Measurements from ENCODE around the gene CHTF8.
"Not testable (repeated sequence)": the region's sequence is repeated elsewhere in the genome, so short reads cannot be mapped to it uniquely, and the experiment has no call there.

CHTF8 gene

GRCh38 chr16:69166221-69166833 is 33.9 kb upstream of the CHTF8 start:
- peaks cover 89% of the 10 kb centered on the region for H3K36me3 ChIP-seq (ENCODE audit: control insufficient read depth, insufficient read depth, low read length)
- H3K27ac ChIP-seq (ENCODE audit: low read depth, low read length, severe bottlenecking), result no peak overlapping the region
- WGBS, 2 experiments (ENCODE audit: insufficient coverage in 2 of 2), result 95 to 96% methylated on average over 8 of the region's 8 CpGs
- H3K4me1 ChIP-seq (ENCODE audit: control insufficient read depth, insufficient read depth, low read length, poor library complexity, severe bottlenecking), result peaks cover 18% of the 10 kb centered on the region
- H3K4me3 ChIP-seq (ENCODE audit: extremely low read depth, insufficient read depth, low read length, poor library complexity, severe bottlenecking), result no peak overlapping the region
- H3K9me3 ChIP-seq (ENCODE audit: control insufficient read depth, low read length), result no peaks in the 10 kb centered on the region

- Histone ChIP-seq H3K9me3 (ENCODE audit: control insufficient read depth, low read length) (no peaks in the 10 kb centered on the region), H3K4me1 (ENCODE audit: control insufficient read depth, insufficient read depth, low read length, poor library complexity, severe bottlenecking) (peaks cover 18% of the 10 kb centered on the region), H3K36me3 (ENCODE audit: control insufficient read depth, insufficient read depth, low read length) (peaks cover 95% of the 10 kb centered on the region), H3K4me3 (ENCODE audit: extremely low read depth, insufficient read depth, low read length, poor library complexity, severe bottlenecking) (no peak overlapping the region), H3K27ac (ENCODE audit: low read depth, low read length, severe bottlenecking) (no peak overlapping the region)
- WGBS, 2 experiments (ENCODE audit: insufficient coverage in 2 of 2), result 96 to 100% methylated on average over 4 to 6 of the region's 6 CpGs
Observed at GRCh38 chr16:69165584-69165983, 33.2 kb upstream of the CHTF8 start.

- Histone ChIP-seq H3K36me3 (ENCODE audit: control insufficient read depth, insufficient read depth, low read length) (peaks cover 96% of the 10 kb centered on the region), H3K4me1 (ENCODE audit: control insufficient read depth, insufficient read depth, low read length, poor library complexity, severe bottlenecking) (no peaks in the 10 kb centered on the region), H3K4me3 (ENCODE audit: extremely low read depth, insufficient read depth, low read length, poor library complexity, severe bottlenecking) (no peak overlapping the region), H3K9me3 (ENCODE audit: control insufficient read depth, low read length) (no peaks in the 10 kb centered on the region), H3K27ac (ENCODE audit: low read depth, low read length, severe bottlenecking) (no peak overlapping the region)
- WGBS, 2 experiments (ENCODE audit: insufficient coverage in 2 of 2), result 100% methylated on average over 1 of the region's 1 CpG
Observed at GRCh38 chr16:69160192-69160591, 27.8 kb upstream of the CHTF8 start.

- H3K27ac ChIP-seq (ENCODE audit: low read depth, low read length, severe bottlenecking), result no peak overlapping the region
- no CpG with 5 or more reads among the region's 3 CpGs for WGBS, 2 experiments (ENCODE audit: insufficient coverage in 2 of 2)
- no peaks in the 10 kb centered on the region for H3K4me1 ChIP-seq (ENCODE audit: control insufficient read depth, insufficient read depth, low read length, poor library complexity, severe bottlenecking)
- no peaks in the 10 kb centered on the region for H3K9me3 ChIP-seq (ENCODE audit: control insufficient read depth, low read length)
- H3K36me3 ChIP-seq (ENCODE audit: control insufficient read depth, insufficient read depth, low read length), result peaks cover 98% of the 10 kb centered on the region
- no peak overlapping the region for H3K4me3 ChIP-seq (ENCODE audit: extremely low read depth, insufficient read depth, low read length, poor library complexity, severe bottlenecking)
Observed at GRCh38 chr16:69157196-69157595, 24.8 kb upstream of the CHTF8 start.

DNA sequence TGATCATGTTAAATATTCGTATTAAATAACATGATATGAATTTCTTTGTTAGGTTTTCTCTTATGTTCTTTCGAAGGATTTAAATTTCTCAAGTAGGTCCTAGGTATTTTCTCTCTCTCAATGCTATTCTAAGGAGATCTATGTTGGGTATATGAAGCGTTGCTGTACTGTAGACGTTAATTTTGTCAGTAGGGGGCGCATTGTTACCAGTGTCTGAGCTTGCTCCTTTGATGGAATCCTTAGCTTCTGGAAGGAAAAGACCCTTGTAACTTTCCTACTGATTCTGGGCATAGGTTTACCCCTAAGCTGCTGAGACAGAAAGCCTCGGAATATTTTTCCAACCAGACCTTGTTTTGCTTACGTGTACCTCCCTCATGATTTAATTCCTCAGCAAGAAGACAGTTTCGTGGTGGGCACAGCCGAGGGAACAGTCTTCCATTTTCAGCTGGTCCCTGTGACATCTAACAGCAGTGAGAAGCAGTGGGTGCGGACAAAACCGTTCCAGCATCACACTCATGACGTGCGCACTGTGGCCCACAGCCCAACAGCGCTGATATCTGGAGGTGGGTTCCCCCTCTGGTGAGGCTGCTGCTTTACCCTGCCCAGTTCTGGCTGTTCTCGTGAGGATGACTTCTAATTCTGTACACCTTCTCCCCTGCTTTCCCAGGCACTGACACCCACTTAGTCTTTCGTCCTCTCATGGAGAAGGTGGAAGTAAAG is 17.9 kb upstream of the CHTF8 start:
- Histone ChIP-seq H3K27ac (ENCODE audit: low read depth, low read length, severe bottlenecking) (no peak overlapping the region), H3K4me1 (ENCODE audit: control insufficient read depth, insufficient read depth, low read length, poor library complexity, severe bottlenecking) (no peaks in the 10 kb centered on the region), H3K4me3 (ENCODE audit: extremely low read depth, insufficient read depth, low read length, poor library complexity, severe bottlenecking) (no peak overlapping the region), H3K9me3 (ENCODE audit: control insufficient read depth, low read length) (no peaks in the 10 kb centered on the region), H3K36me3 (ENCODE audit: control insufficient read depth, insufficient read depth, low read length) (peaks cover 84% of the 10 kb centered on the region)
- WGBS, 2 experiments (ENCODE audit: insufficient coverage in 2 of 2), result 79 to 95% methylated on average over 11 to 13 of the region's 16 CpGs

GRCh38 chr16:69149621-69150020 is 17.2 kb upstream of the CHTF8 start:
- H3K4me3 ChIP-seq (ENCODE audit: extremely low read depth, insufficient read depth, low read length, poor library complexity, severe bottlenecking); H3K9me3 ChIP-seq (ENCODE audit: control insufficient read depth, low read length); H3K27ac ChIP-seq (ENCODE audit: low read depth, low read length, severe bottlenecking); H3K4me1 ChIP-seq (ENCODE audit: control insufficient read depth, insufficient read depth, low read length, poor library complexity, severe bottlenecking): not testable (repeated sequence)
- H3K36me3 ChIP-seq (ENCODE audit: control insufficient read depth, insufficient read depth, low read length), result peaks cover 84% of the 10 kb centered on the region
- WGBS, 2 experiments (ENCODE audit: insufficient coverage in 2 of 2), result 91 to 93% methylated on average over 9 of the region's 9 CpGs

DNA sequence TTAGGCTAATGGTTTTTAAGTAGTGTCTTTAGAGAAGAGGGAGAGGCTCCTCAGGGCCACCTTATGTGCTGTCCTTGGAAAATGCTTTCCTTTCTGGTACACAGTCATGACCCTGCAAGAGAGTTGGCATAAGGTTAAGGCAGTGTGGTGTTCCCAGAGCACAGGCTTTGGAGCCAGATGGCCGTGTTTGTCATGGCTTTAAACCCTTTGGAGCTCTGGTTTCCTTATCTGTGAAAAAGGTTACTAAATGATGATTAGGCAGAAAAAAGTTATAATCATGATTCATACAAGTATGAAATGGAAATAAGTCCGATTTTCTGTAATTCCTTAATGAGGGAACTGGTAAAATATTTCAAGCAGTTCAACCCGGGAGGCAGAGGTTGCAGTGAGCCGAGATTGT is 13.3 kb upstream of the CHTF8 start:
- H3K4me1 ChIP-seq (ENCODE audit: control insufficient read depth, insufficient read depth, low read length, poor library complexity, severe bottlenecking), result no peaks in the 10 kb centered on the region
- peaks cover 84% of the 10 kb centered on the region for H3K36me3 ChIP-seq (ENCODE audit: control insufficient read depth, insufficient read depth, low read length)
- H3K27ac ChIP-seq (ENCODE audit: low read depth, low read length, severe bottlenecking), result no peak overlapping the region
- no peaks in the 10 kb centered on the region for H3K9me3 ChIP-seq (ENCODE audit: control insufficient read depth, low read length)
- WGBS, 2 experiments (ENCODE audit: insufficient coverage in 2 of 2), result 92 to 100% methylated on average over 2 to 4 of the region's 4 CpGs
- H3K4me3 ChIP-seq (ENCODE audit: extremely low read depth, insufficient read depth, low read length, poor library complexity, severe bottlenecking), result no peak overlapping the region

DNA sequence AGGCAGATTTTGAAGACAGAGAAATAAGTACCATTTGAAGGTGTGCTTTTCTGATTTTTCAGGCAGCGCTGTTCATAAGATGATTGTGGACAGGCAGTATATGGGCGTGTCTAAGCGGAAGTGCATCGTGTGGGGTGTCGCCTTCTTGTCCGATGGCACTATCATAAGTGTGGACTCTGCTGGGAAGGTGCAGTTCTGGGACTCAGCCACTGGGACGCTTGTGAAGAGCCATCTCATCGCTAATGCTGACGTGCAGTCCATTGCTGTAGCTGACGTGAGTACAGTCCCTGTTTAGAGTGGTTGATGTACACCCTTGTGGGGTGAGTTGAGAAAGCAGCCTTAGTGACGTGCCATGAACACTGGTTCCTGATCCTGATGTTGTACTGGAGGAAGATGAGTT is 10.7 kb upstream of the CHTF8 start:
- H3K27ac ChIP-seq (ENCODE audit: low read depth, low read length, severe bottlenecking), result no peak overlapping the region
- no peak overlapping the region for H3K4me3 ChIP-seq (ENCODE audit: extremely low read depth, insufficient read depth, low read length, poor library complexity, severe bottlenecking)
- no peaks in the 10 kb centered on the region for H3K4me1 ChIP-seq (ENCODE audit: control insufficient read depth, insufficient read depth, low read length, poor library complexity, severe bottlenecking)
- no peaks in the 10 kb centered on the region for H3K9me3 ChIP-seq (ENCODE audit: control insufficient read depth, low read length)
- peaks cover 90% of the 10 kb centered on the region for H3K36me3 ChIP-seq (ENCODE audit: control insufficient read depth, insufficient read depth, low read length)
- WGBS, 2 experiments (ENCODE audit: insufficient coverage in 2 of 2), result 95 to 97% methylated on average over 9 to 10 of the region's 11 CpGs

DNA sequence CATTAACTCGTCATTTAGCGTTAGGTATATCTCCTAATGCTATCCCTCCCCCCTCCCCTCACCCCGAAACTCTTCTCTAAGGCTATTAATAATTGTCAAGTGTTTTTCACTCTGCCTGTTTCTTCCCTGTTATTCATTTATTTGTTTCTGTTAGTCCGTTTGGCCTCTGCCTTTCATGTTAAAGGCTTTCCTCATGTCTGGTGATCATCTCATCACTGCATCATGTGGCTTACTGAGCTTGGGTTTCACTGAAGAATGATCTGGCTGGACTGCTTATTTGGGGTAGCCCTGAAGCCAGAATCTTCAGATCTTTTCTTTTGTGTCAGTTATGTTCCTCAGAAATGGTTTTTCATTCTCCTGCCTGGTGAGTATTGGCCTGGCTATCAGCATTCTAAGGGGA is 9.5 kb upstream of the CHTF8 start:
- no peaks in the 10 kb centered on the region for H3K9me3 ChIP-seq (ENCODE audit: control insufficient read depth, low read length)
- H3K36me3 ChIP-seq (ENCODE audit: control insufficient read depth, insufficient read depth, low read length), result peaks cover 93% of the 10 kb centered on the region
- no peak overlapping the region for H3K4me3 ChIP-seq (ENCODE audit: extremely low read depth, insufficient read depth, low read length, poor library complexity, severe bottlenecking)
- 100% methylated on average over 1 of the region's 4 CpGs for WGBS, 2 experiments (ENCODE audit: insufficient coverage in 2 of 2)
- H3K27ac ChIP-seq (ENCODE audit: low read depth, low read length, severe bottlenecking), result no peak overlapping the region
- no peaks in the 10 kb centered on the region for H3K4me1 ChIP-seq (ENCODE audit: control insufficient read depth, insufficient read depth, low read length, poor library complexity, severe bottlenecking)

- H3K4me1 ChIP-seq (ENCODE audit: control insufficient read depth, insufficient read depth, low read length, poor library complexity, severe bottlenecking), result no peaks in the 10 kb centered on the region
- H3K4me3 ChIP-seq (ENCODE audit: extremely low read depth, insufficient read depth, low read length, poor library complexity, severe bottlenecking), result no peak overlapping the region
- no peaks in the 10 kb centered on the region for H3K9me3 ChIP-seq (ENCODE audit: control insufficient read depth, low read length)
- peaks cover 97% of the 10 kb centered on the region for H3K36me3 ChIP-seq (ENCODE audit: control insufficient read depth, insufficient read depth, low read length)
- WGBS, 2 experiments (ENCODE audit: insufficient coverage in 2 of 2), result 97 to 100% methylated on average over 2 to 3 of the region's 5 CpGs
- no peak overlapping the region for H3K27ac ChIP-seq (ENCODE audit: low read depth, low read length, severe bottlenecking)
Observed at GRCh38 chr16:69141014-69141413, 8.6 kb upstream of the CHTF8 start.

DNA sequence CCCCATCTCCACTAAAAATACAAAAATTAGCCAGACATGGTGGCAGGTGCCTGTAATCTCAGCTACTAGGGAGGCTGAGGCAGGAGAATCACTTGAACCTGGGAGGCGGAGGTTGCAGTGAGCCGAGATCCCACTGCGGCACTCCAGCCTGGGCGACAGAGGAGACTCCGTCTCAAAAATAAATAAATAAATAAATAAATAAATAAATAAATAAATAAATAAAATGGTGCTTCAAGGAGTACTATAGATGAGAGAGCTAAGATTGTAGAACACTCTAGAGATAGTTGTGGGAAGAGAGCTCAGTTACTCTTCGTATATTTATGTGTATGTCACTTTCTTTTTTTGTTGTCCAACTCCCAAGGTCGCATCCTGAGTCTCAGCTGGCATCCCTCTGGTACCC is 7.1 kb upstream of the CHTF8 start:
- H3K4me3 ChIP-seq (ENCODE audit: extremely low read depth, insufficient read depth, low read length, poor library complexity, severe bottlenecking); H3K9me3 ChIP-seq (ENCODE audit: control insufficient read depth, low read length); H3K27ac ChIP-seq (ENCODE audit: low read depth, low read length, severe bottlenecking); H3K4me1 ChIP-seq (ENCODE audit: control insufficient read depth, insufficient read depth, low read length, poor library complexity, severe bottlenecking): not testable (repeated sequence)
- peaks cover 94% of the 10 kb centered on the region for H3K36me3 ChIP-seq (ENCODE audit: control insufficient read depth, insufficient read depth, low read length)
- WGBS, 2 experiments (ENCODE audit: insufficient coverage in 2 of 2), result 100% methylated on average over 2 of the region's 7 CpGs; no CpG with 5 or more reads in 1 of the 2 experiments
